H7 (cell line): ENCODE measurements around the gene ELMO3. TPM values are rescaled to one million over a fixed set of nuclear protein-coding genes. Genes with fewer than 3 reads are reported as not detected.

Experiments used
- DNase-seq: peaks from one replicate; pipeline ENCODE4 v3.0.0; 2012
- H3K27me3 ChIP-seq: 2 replicates; pipeline ENCODE4 v1.6.0; 2011; ENCODE audit warnings: mild to moderate bottlenecking, low read length; ENCODE audit not compliant: control insufficient read depth, insufficient read depth
- H3K36me3 ChIP-seq: replicated peaks from 2 replicates; pipeline ENCODE4 v1.5.1; 2011; ENCODE audit warnings: low read length; ENCODE audit not compliant: control insufficient read depth, insufficient read depth
- H3K4me3 ChIP-seq: 2 replicates; pipeline ENCODE4 v1.5.1; 2011; ENCODE audit warnings: low read depth, mild to moderate bottlenecking, control low read depth, low read length, moderate library complexity; ENCODE audit not compliant: insufficient read depth
- total RNA-seq: library from RNA; depleted of rRNA; stranded (reverse); fragments of >200 nt; shearing (Covaris generic); gene quantifications from 2 replicates; pipeline ENCODE4 v1.2.3, GENCODE V29; 2014; rRNA removed

Gene ELMO3
- total RNA-seq, 1 experiment from 2014 or later = 11.4 TPM

- Histone ChIP-seq H3K4me3 (peak within 1 kb of the TSS; percentile 67), H3K27me3 (peaks cover 28% of the 10 kb centered on the region), H3K36me3 (peaks cover 2% of the 10 kb centered on the region)
- DNase-seq = peak; percentile 84
Observed at GRCh38 chr16:67248401-67249177, 49.7 kb downstream of the ELMO3 start, which contains the start of gene SLC9A5. SLC9A5 (plus strand) TSS chr16:67248979; CDS start chr16:67249015, 36 bp downstream.

GRCh38 chr16:67249178-67250044, 50.5 kb downstream of the ELMO3 start:
- peaks cover 2% of the 10 kb centered on the region; the same call in 1 of the 2 replicates for H3K36me3 ChIP-seq
- H3K4me3 ChIP-seq = peak overlapping the region; percentile 67
- no peak for DNase-seq
- H3K27me3 ChIP-seq = peaks cover 28% of the 10 kb centered on the region

- DNase-seq = no peak
- no peak overlapping the region for H3K4me3 ChIP-seq
- H3K27me3 ChIP-seq = peaks cover 28% of the 10 kb centered on the region
- peaks cover 2% of the 10 kb centered on the region; the same call in 1 of the 2 replicates for H3K36me3 ChIP-seq
Observed at GRCh38 chr16:67250045-67250327, 51.1 kb downstream of the ELMO3 start.

- peaks cover 2% of the 10 kb centered on the region; the same call in 1 of the 2 replicates for H3K36me3 ChIP-seq
- DNase-seq = no peak
- H3K4me3 ChIP-seq = no peak overlapping the region
- peaks cover 26% of the 10 kb centered on the region for H3K27me3 ChIP-seq
Observed at GRCh38 chr16:67252609-67253497, 53.9 kb downstream of the ELMO3 start.

Other genes with a start within 250 kb of the ELMO3 start
- gene CES3, start 237.9 kb upstream of the ELMO3 start, total RNA-seq = 0.31 and 0.44 TPM in 2 replicates
- gene CES4A, start 210.5 kb upstream of the ELMO3 start, total RNA-seq = 0.07 and 0.45 TPM in 2 replicates
- gene CBFB, start 170.0 kb upstream of the ELMO3 start, total RNA-seq = 31.4 and 49.3 TPM in 2 replicates
- gene PHAF1, start 89.2 kb upstream of the ELMO3 start, total RNA-seq = 24.1 and 32.1 TPM in 2 replicates
- 7.6 and 8.7 TPM in 2 replicates for gene B3GNT9, start 48.1 kb upstream of the ELMO3 start, total RNA-seq
- 1.3 and 1.8 TPM in 2 replicates for gene TRADD, start 39.2 kb upstream of the ELMO3 start, total RNA-seq
- 0.67 and 0.73 TPM in 2 replicates for gene FBXL8, start 39.2 kb upstream of the ELMO3 start, total RNA-seq
- 1.6 and 4.0 TPM in 2 replicates for gene HSF4, start 34.4 kb upstream of the ELMO3 start, total RNA-seq
- 5.3 and 7.4 TPM in 2 replicates for gene NOL3, start 28.6 kb upstream of the ELMO3 start, total RNA-seq
- gene MATCAP1, start 15.2 kb upstream of the ELMO3 start, total RNA-seq = 16.2 and 18.9 TPM in 2 replicates
- 3.6 and 4.8 TPM in 2 replicates for gene EXOC3L1, start 9.0 kb upstream of the ELMO3 start, total RNA-seq
- gene E2F4, start 7.0 kb upstream of the ELMO3 start, total RNA-seq = 104 and 117 TPM in 2 replicates
- 19.3 and 27.3 TPM in 2 replicates for gene TMEM208, start 28.0 kb downstream of the ELMO3 start, total RNA-seq
- gene FHOD1, start 48.4 kb downstream of the ELMO3 start, total RNA-seq = 22.4 and 37.4 TPM in 2 replicates
- gene SLC9A5, start 49.8 kb downstream of the ELMO3 start, total RNA-seq = 1.6 and 2.5 TPM in 2 replicates
- 9.6 and 15.0 TPM in 2 replicates for gene PLEKHG4, start 80.4 kb downstream of the ELMO3 start, total RNA-seq
- gene KCTD19, start 127.6 kb downstream of the ELMO3 start, total RNA-seq = 0.89 and 2.1 TPM in 2 replicates
- gene LRRC36, start 127.7 kb downstream of the ELMO3 start, total RNA-seq = 0.44 TPM in 1 of 2 replicates, not detected in the other
- 0.44 and 0.80 TPM in 2 replicates for gene TPPP3, start 194.4 kb downstream of the ELMO3 start, total RNA-seq
- gene ZDHHC1, start 217.3 kb downstream of the ELMO3 start, total RNA-seq = 8.0 and 10.3 TPM in 2 replicates
- gene HSD11B2, start 232.0 kb downstream of the ELMO3 start, total RNA-seq = 25.1 and 35.1 TPM in 2 replicates